Measurements from ENCODE around the gene EVC.

Gene EVC

DNA sequence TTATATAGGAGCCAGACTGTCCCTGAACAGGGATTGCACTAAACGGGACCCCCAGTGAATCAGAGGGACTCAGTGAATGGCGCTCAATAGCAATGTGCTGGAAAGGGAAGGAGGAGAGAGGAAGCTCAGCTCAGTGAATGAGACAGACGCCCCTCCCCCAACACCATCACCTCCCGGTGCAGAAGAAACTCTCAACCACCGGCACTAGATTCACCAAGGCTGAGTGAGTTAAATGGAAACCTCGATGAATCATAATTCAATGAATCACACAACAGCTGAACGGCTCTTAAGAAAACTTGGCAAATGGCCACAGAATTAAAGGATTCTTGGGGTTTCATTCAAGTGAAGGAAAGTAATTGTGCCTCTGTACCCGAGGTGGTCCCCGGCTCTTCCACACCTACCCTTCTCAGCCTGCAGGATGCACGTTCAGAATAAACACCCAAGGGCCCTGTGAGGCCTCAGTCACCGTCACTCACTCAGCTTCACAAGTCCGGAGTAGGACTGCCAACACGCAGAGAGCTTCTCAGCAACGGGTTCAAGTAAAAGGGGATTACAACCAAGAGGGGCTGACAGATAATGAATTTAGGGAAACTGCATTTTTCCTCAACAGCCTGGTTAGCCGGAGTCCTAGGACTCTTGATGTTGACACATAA lies 152.6 kb downstream of the EVC start:
- DNase-seq (ENCODE audit: low read depth) = no peak
- H3K4me3 ChIP-seq (ENCODE audit: low read depth, low read length) = no peak overlapping the region
- TF ChIP-seq, protein P1, sequence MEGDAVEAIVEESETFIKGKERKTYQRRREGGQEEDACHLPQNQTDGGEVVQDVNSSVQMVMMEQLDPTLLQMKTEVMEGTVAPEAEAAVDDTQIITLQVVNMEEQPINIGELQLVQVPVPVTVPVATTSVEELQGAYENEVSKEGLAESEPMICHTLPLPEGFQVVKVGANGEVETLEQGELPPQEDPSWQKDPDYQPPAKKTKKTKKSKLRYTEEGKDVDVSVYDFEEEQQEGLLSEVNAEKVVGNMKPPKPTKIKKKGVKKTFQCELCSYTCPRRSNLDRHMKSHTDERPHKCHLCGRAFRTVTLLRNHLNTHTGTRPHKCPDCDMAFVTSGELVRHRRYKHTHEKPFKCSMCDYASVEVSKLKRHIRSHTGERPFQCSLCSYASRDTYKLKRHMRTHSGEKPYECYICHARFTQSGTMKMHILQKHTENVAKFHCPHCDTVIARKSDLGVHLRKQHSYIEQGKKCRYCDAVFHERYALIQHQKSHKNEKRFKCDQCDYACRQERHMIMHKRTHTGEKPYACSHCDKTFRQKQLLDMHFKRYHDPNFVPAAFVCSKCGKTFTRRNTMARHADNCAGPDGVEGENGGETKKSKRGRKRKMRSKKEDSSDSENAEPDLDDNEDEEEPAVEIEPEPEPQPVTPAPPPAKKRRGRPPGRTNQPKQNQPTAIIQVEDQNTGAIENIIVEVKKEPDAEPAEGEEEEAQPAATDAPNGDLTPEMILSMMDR (IDR thresholded peaks at IDR 0.05; ENCODE audit: low read depth, low read length, missing control alignments) = no peak
